A673 (cell line): ENCODE results near the gene ARHGAP15.

Experiments
- CTCF ChIP-seq: fragments of 300-800, 200-600 bp; sonication (generic); conservative IDR thresholded peaks from 2 replicates; pipeline ENCODE4 v1.5.1; 2017; ENCODE audit warnings: low read depth, mild to moderate bottlenecking, antibody characterized with exemption, low read length, moderate library complexity, mixed read lengths
- EZH2 ChIP-seq: fragments of 200-600 bp; sonication (generic); IDR thresholded peaks from 2 replicates; pipeline ENCODE4 v1.6.1; 2017; ENCODE audit warnings: borderline replicate concordance, low read depth, mild to moderate bottlenecking, mixed read lengths, antibody characterized with exemption, low read length; ENCODE audit not compliant: poor library complexity, severe bottlenecking

DNA sequence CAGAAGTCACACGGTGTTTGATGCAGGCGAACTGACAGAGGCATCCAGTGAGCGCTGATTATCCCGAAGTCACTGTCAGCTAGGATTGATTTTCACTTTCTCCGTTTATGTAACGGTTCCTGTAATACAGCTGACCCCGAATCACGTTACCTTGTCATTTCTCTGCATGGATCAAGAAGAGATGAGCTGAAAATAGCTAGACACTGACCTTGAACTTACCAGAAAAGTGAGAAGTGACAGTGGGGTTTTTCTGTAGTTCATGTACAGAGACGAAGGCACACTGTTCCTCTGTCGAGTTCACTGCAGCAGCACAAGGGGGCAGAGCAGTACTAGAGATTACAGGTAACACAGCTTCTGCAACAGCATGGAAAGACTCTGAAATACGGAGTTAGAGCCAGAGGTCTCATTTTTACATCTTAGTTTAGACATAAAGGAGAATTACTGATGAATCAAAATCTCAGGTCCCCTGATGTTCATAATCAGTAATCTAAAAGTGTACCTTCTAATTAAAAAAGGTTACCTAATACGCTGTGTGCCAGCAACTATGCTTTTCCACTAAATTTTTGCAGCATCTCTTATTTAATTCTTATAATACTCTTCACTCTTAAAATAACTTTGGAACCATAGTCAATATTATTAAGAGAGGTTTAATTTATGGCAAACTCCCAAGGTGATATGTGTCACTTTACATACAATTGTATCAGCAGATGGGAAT lies 33.1 kb downstream of the ARHGAP15 start:
- TF ChIP-seq CTCF, result peak; percentile 75
- TF ChIP-seq EZH2, result no peak
